Measurements from ENCODE around the gene LBR.

The LBR gene

DNA sequence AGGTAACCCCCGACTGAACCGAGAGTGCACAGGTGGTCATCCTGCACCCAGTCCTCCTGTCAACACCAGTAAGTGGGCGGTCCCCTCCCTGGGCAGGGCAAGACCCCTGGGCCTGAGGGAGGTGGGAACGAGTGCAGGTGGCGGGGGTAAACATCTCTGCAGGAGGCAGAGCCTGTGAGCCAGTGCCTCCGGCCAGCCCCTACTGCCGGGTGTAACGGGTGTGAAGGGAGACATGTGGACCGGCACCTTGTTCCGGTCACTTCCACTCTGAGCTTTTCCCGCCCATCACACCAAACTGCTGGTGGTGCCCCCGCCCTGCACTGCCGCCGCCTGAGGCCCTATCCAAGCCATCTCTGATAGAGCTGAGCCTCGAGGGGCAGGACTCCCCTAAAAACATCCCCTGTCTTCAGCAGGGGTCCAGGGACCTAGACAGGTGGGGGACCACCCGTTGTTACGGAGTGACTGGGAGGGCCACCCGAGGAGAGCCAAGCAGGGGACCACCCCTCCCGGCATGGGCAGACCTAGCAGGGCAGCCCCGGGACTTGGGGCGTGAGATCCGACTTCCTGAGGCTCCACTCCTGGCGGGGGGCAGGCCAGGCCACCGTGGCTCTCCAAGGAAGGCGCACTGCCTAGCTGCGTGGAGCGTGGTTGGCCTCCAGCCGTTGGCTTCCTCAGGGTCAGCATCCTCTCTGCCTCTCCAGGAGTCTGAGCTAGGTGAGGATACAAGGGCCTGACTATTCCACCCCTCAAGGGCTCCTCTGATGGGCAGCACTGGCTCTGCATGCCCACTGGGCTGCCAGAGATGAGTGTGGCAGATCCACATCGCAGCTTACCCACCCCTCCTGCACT is 43.8 kb upstream of the LBR start:
- peak; percentile 71 for DNase-seq (ENCODE audit: low spot score)

DNA sequence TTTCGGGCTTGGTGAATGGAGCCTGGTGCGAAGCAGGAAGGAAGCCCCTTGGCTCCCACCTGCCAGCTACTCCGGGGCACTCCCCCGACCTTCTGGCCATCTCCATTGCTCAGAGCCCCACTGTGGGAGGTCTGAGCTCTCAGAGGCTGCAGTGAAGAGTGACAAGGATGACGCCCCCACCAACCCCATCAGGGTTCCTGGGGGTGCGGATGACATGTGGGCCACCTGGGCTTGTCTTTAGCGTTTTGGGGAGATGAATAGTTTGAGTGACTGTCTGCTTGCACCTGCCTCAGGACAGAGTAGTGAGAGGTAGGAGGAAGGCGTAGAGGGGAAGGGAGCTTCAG is 43.2 kb upstream of the LBR start:
- Histone ChIP-seq H3K4me3 (no peak overlapping the region), H3K27ac (no peak overlapping the region)
- DNase-seq (ENCODE audit: low spot score): peak; percentile 65
- TF ChIP-seq, protein P1, sequence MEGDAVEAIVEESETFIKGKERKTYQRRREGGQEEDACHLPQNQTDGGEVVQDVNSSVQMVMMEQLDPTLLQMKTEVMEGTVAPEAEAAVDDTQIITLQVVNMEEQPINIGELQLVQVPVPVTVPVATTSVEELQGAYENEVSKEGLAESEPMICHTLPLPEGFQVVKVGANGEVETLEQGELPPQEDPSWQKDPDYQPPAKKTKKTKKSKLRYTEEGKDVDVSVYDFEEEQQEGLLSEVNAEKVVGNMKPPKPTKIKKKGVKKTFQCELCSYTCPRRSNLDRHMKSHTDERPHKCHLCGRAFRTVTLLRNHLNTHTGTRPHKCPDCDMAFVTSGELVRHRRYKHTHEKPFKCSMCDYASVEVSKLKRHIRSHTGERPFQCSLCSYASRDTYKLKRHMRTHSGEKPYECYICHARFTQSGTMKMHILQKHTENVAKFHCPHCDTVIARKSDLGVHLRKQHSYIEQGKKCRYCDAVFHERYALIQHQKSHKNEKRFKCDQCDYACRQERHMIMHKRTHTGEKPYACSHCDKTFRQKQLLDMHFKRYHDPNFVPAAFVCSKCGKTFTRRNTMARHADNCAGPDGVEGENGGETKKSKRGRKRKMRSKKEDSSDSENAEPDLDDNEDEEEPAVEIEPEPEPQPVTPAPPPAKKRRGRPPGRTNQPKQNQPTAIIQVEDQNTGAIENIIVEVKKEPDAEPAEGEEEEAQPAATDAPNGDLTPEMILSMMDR (IDR thresholded peaks at IDR 0.05): no peak

More for the DNA sequence above, 43.8 kb upstream of the LBR start:
- H3K27ac ChIP-seq: no peak overlapping the region
- TF ChIP-seq, protein P1 (IDR thresholded peaks at IDR 0.05): no peak
- H3K4me3 ChIP-seq: no peak overlapping the region

DNA sequence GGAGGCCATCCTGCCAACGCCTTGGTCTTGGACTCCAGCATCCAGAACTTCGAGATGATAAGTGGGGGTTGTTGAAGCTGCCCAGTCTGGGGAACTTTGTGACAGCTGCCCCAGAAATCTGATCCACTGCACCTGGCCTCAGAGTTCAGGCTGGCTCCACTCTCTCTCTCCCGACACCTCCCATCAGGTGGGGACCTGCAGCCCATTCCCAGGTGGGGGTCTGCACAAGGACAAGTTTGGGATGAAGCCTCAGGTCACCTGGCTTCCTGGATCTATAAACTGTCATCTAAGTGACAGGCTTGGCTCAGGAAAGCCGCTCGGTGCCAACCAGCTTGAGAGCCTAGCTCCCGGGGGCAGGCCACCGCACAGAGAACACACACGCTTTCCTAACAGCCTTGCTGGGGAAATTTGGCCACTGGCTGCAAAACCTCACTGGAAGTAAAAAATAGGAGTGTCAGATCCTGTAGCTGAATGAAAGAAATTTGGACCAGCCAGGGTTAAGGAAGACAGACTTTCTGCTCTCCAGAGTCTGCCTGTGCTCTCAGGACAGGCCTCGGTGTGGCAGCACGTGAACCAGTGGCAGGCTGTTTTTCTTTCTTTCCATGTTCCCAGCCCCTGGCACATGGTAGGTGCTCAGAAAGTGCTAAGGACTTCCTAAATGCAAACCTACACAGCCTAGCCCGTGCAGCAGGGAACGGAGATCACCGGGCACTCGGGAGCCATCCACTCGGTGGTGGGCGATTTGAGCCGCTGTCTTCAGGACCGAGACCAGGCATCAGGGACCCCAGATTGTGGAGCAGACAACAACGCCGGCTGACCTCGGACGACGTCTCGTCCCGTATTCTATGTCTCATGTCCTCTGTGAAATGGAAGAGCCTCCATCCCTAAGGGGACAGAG is 42.6 kb upstream of the LBR start:
- Histone ChIP-seq H3K27ac (no peak overlapping the region), H3K4me3 (no peak overlapping the region)
- DNase-seq (ENCODE audit: low spot score): peak; percentile 63
- TF ChIP-seq, protein P1 (IDR thresholded peaks at IDR 0.05): no peak

DNA sequence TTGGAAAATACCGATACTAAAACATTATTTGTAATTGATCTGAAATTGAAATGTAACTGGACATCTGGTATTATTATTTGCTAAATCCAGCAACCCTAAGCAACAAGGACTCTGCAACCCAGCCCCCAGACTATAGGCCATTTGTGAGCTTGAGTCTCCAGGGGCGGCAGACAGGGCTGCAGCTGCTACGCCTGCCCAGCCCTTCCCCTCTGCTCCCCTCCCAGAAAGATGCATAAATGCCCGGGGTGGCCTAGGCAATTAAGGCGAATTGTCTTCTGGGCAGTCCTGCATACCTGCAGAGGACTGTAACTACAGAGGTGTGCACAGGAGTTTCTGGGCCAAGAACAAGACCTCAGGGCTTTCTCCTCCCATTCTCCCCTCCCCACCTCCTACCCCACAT is 41.2 kb upstream of the LBR start:
- no peak overlapping the region for H3K27ac ChIP-seq
- no peak overlapping the region for H3K4me3 ChIP-seq
- peak; percentile 35 for DNase-seq (ENCODE audit: low spot score)
- TF ChIP-seq, protein P1 (IDR thresholded peaks at IDR 0.05): no peak

DNA sequence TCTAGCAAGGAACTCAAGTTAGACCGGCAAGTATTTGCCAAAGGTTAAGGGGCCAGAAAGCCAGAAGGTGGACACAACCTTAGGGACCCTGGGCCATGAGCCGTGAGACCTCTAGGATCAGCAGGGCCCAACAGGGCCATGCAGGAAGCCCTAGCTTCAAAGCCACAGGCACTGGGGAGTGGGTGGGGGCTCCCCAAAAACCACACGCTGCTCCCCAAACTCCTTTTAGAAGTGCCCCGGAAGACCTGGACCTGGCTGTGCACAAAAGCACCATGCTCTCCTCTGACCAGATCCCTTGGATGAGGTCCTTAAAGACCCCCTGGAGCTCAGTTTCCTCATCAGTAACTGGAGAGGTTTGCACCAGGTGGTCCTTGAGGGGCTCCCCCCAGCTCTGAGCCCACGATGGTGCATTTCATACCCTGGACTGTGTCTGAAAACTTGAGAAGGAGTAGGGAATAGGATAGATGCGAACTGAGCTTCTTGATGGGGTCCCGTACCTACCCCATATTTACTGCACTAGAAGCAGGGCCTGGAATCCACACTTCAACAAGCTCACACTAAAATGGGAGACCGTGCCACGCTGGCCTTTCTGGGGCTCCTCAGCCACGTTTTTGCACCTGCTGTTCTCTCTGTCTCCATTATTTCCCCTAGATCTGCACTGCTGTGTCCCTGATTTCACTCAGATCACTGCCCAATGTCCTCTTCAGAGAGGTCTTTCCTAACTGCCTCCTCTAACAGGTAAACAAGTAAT is 40.6 kb upstream of the LBR start:
- Histone ChIP-seq H3K27ac (no peak overlapping the region), H3K4me3 (no peak overlapping the region)
- DNase-seq (ENCODE audit: low spot score): peak; percentile 52
- TF ChIP-seq, protein P1 (IDR thresholded peaks at IDR 0.05): no peak

DNA sequence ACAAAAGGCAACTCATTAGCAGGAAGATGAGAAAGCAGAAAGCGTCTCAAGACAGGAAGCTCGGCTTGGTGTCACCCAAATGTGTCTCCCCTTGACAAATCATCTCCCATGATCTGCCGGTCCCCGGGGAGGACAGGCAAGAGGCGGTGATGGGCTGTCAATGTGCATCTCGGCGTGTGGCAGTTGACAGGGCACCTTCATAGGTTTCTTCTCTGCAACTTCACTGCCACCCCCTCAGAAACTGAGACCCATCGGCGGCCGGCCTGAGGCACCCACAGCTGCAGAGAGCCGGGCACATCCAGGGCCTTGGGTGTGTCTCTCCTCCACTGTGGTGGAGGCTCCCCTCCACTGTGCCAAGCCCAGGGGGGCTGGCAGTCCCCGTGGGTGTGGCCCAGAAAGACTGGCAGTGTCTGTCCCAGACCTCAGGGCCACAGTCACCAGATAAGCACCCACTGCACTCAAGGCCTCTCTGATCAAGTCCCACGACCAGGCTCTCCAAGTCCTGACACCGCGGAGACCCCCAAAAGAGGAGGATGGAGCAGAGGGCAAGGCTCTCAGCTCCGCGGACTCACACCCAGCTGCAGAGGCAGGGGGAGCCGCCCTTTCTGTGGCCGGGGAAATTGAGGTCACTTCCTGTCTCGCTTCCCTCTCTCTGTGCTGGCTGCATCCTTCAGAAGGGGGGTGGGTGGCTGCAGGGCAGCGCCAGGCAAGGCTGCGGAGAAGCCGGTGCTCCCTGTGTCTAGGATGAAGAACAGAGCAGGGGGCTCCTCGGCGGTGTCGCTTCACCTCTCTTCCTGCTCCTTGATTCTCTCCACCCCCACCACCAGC is 39.6 kb upstream of the LBR start:
- TF ChIP-seq, protein P1 (IDR thresholded peaks at IDR 0.05): no peak
- Histone ChIP-seq H3K4me3 (peak overlapping the region; percentile 60), H3K27ac (peak overlapping the region; percentile 46 to 87)
- no peak for DNase-seq (ENCODE audit: low spot score)

Measured in coronary artery (tissue), 2 donors.